ENCODE results near the gene AQP10.
"Not testable (repeated sequence)": the region's sequence is repeated elsewhere in the genome, so short reads cannot be mapped to it uniquely, and the experiment has no call there.

DNA sequence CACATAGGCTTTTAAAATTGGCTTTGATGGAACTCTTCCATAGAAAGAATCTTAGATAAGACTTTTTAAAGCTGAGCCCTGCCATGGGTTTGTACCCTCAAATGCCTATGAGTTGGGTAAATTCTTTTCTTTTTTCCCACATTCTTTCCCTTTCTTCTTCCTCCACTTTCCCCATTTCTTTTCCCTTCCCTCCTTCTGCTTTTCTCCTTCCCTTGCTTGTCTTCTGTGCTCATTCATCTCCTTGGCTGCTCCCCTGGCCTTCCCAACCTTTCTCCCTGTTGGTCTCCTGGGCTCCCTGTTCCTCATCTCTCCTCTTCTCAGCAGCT is 679 bp downstream of the AQP10 start:
- TF ChIP-seq, protein P1, sequence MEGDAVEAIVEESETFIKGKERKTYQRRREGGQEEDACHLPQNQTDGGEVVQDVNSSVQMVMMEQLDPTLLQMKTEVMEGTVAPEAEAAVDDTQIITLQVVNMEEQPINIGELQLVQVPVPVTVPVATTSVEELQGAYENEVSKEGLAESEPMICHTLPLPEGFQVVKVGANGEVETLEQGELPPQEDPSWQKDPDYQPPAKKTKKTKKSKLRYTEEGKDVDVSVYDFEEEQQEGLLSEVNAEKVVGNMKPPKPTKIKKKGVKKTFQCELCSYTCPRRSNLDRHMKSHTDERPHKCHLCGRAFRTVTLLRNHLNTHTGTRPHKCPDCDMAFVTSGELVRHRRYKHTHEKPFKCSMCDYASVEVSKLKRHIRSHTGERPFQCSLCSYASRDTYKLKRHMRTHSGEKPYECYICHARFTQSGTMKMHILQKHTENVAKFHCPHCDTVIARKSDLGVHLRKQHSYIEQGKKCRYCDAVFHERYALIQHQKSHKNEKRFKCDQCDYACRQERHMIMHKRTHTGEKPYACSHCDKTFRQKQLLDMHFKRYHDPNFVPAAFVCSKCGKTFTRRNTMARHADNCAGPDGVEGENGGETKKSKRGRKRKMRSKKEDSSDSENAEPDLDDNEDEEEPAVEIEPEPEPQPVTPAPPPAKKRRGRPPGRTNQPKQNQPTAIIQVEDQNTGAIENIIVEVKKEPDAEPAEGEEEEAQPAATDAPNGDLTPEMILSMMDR (IDR thresholded peaks at IDR 0.05; ENCODE audit: insufficient read depth, low read depth, low read length), result not testable (repeated sequence)
- not testable (repeated sequence) for TF ChIP-seq EZH2 (IDR thresholded peaks at IDR 0.05; ENCODE audit: insufficient read depth, low read length)

Data from astrocyte (in vitro differentiated cells and primary cell).